Panc1 (cell line): ENCODE data around the gene PRTFDC1. TPM values are rescaled to one million over a fixed set of nuclear protein-coding genes. Genes with fewer than 3 reads are reported as not detected.

Experiments
- ATAC-seq: fragments of 200-7000 bp; cut with Tn5 transposase; 2 replicates; pipeline ENCODE4 v1.9.1; 2020; ENCODE audit warnings: mild to moderate bottlenecking, moderate library complexity
- BruUV-seq: library from RNA; stranded (reverse); fragments of 400-500 nt; replicated peaks from 2 replicates; lab custom pipeline; 2021; lab: Mats Ljungman, UMichigan
- CTCF ChIA-PET: fragments of 300-600 bp; sonication (Branson Sonifier 250); formaldehyde crosslinking; loops from one replicate; lab custom pipeline; 2022; ENCODE audit warnings: antibody characterized with exemption; lab: Charles Lee
- POLR2A ChIA-PET: fragments of 300-600 bp; sonication (Branson Sonifier 250); formaldehyde crosslinking; loops from one replicate; lab custom pipeline; 2022; ENCODE audit warnings: antibody characterized with exemption; lab: Charles Lee
- DNase-seq: peaks from one replicate; pipeline ENCODE4 v3.0.0-alpha.2; 2010; ENCODE audit warnings: low read depth, low spot score
- H3K27ac ChIP-seq: 2 replicates; pipeline ENCODE4 v1.5.1; 2011; ENCODE audit warnings: mild to moderate bottlenecking, low read length, inconsistent platforms
- H3K27me3 ChIP-seq: fragments of 200-500 bp; sonication (Bioruptor generic); 2 replicates; pipeline ENCODE4 v1.6.0; 2014; ENCODE audit warnings: low read length, inconsistent platforms; ENCODE audit not compliant: control insufficient read depth, insufficient read depth
- H3K36me3 ChIP-seq: fragments of 200-500 bp; sonication (Bioruptor generic); 2 replicates; pipeline ENCODE4 v1.5.1; 2014; ENCODE audit warnings: inconsistent platforms, mild to moderate bottlenecking, low read length, moderate library complexity; ENCODE audit not compliant: control insufficient read depth, insufficient read depth
- H3K4me1 ChIP-seq: 2 replicates; pipeline ENCODE4 v1.5.1; 2011; ENCODE audit warnings: inconsistent platforms, mild to moderate bottlenecking, low read length, moderate library complexity; ENCODE audit not compliant: control insufficient read depth, insufficient read depth
- H3K4me3 ChIP-seq, 2 experiments: 2 replicates each; pipeline ENCODE4 v1.5.1; 2011 to 2012; ENCODE audit warnings: low read depth in 2 of 2, low read length in 2 of 2, mild to moderate bottlenecking in 2 of 2, inconsistent platforms in 1 of 2, moderate library complexity in 1 of 2
- H3K9me3 ChIP-seq: fragments of 200-500 bp; sonication (Bioruptor generic); 2 replicates; pipeline ENCODE4 v1.5.1; 2014; ENCODE audit warnings: low read depth, mild to moderate bottlenecking, inconsistent platforms, low read length, moderate library complexity; ENCODE audit not compliant: control insufficient read depth, insufficient read depth
- POLR2AphosphoS5 ChIP-seq: IDR thresholded peaks from 2 replicates; pipeline ENCODE4 v1.6.1; 2012; ENCODE audit warnings: mild to moderate bottlenecking, low read depth, low read length, moderate library complexity
- SIN3A ChIP-seq: IDR thresholded peaks from 2 replicates; pipeline ENCODE4 v1.6.1; 2012; ENCODE audit warnings: low read depth, mild to moderate bottlenecking, low read length, moderate library complexity, borderline replicate concordance; ENCODE audit not compliant: insufficient read depth
- TCF7L2 ChIP-seq: IDR thresholded peaks from 2 replicates; pipeline ENCODE4 v1.6.1; 2011; ENCODE audit warnings: mild to moderate bottlenecking, low read depth, low read length, inconsistent platforms
- in situ Hi-C: cut with HindIII; loops from 2 replicates; pipeline ENCODE4 v1.10.0; 2016; ENCODE audit warnings: low sequenced_read_pairs, low pct_unique_long_range_greater_than_20kb
- intact Hi-C: fragments of 100-400 bp; cut with micrococcal nuclease; formaldehyde crosslinking; loops from one replicate; pipeline ENCODE4 v1.10.0; 2022; ENCODE audit not compliant: unreplicated experiment
- total RNA-seq: library from RNA; stranded (reverse); gene quantifications from one replicate; pipeline ENCODE4 v1.2.1, GENCODE V29; 2021; ENCODE audit not compliant: unreplicated experiment
- TF ChIP-seq, protein P1 (sequence below), 2 experiments: IDR thresholded peaks; 2 replicates each; pipeline ENCODE4 v1.6.1; 2011 to 2012; ENCODE audit warnings: low read depth in 2 of 2, control low read depth in 1 of 2, low read length in 1 of 2, mild to moderate bottlenecking in 1 of 2, moderate library complexity in 1 of 2; ENCODE audit not compliant: insufficient read depth in 1 of 2
- TF ChIP-seq, protein P2 (sequence below): fragments of 450-650 bp; IDR thresholded peaks from 2 replicates; pipeline ENCODE4 v1.5.1; 2017; ENCODE audit warnings: mild to moderate bottlenecking

PRTFDC1 gene
- total RNA-seq, 1 experiment from 2014 or later = 3.0 TPM

DNA sequence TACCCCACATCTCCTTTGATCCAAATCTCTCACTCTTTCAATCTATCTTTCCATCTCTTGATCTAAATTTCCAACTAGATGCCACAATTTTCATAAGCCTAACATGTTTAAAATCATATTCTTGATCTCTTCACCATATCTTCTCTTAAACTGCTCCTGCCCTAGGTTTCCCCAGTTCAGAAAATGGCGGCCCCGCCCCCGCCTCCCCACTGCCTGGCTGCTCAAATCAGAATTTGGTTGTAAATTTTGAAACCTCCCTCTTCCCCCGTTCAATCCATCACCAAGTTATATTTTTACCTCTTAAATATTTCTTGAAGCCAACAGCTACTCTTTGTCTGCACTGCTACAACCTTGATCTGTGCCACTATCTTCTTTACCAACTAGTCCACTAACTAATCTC is 27.3 kb upstream of the PRTFDC1 start:
- TF ChIP-seq POLR2AphosphoS5 (no peak), SIN3A (no peak), TCF7L2 (no peak)
- TF ChIP-seq, protein P1, sequence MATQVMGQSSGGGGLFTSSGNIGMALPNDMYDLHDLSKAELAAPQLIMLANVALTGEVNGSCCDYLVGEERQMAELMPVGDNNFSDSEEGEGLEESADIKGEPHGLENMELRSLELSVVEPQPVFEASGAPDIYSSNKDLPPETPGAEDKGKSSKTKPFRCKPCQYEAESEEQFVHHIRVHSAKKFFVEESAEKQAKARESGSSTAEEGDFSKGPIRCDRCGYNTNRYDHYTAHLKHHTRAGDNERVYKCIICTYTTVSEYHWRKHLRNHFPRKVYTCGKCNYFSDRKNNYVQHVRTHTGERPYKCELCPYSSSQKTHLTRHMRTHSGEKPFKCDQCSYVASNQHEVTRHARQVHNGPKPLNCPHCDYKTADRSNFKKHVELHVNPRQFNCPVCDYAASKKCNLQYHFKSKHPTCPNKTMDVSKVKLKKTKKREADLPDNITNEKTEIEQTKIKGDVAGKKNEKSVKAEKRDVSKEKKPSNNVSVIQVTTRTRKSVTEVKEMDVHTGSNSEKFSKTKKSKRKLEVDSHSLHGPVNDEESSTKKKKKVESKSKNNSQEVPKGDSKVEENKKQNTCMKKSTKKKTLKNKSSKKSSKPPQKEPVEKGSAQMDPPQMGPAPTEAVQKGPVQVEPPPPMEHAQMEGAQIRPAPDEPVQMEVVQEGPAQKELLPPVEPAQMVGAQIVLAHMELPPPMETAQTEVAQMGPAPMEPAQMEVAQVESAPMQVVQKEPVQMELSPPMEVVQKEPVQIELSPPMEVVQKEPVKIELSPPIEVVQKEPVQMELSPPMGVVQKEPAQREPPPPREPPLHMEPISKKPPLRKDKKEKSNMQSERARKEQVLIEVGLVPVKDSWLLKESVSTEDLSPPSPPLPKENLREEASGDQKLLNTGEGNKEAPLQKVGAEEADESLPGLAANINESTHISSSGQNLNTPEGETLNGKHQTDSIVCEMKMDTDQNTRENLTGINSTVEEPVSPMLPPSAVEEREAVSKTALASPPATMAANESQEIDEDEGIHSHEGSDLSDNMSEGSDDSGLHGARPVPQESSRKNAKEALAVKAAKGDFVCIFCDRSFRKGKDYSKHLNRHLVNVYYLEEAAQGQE (IDR thresholded peaks at IDR 0.05; ENCODE audit: insufficient read depth in 1 of 2, low read depth in 2 of 2, low read length in 1 of 2) = no peak
- TF ChIP-seq, protein P2, sequence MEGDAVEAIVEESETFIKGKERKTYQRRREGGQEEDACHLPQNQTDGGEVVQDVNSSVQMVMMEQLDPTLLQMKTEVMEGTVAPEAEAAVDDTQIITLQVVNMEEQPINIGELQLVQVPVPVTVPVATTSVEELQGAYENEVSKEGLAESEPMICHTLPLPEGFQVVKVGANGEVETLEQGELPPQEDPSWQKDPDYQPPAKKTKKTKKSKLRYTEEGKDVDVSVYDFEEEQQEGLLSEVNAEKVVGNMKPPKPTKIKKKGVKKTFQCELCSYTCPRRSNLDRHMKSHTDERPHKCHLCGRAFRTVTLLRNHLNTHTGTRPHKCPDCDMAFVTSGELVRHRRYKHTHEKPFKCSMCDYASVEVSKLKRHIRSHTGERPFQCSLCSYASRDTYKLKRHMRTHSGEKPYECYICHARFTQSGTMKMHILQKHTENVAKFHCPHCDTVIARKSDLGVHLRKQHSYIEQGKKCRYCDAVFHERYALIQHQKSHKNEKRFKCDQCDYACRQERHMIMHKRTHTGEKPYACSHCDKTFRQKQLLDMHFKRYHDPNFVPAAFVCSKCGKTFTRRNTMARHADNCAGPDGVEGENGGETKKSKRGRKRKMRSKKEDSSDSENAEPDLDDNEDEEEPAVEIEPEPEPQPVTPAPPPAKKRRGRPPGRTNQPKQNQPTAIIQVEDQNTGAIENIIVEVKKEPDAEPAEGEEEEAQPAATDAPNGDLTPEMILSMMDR = no peak
- ChIA-PET CTCF (no interaction called here), POLR2A (no interaction called here)
- ATAC-seq (no peak), DNase-seq (no peak)
- BruUV-seq = no TSS peak
- Histone ChIP-seq H3K36me3 (no peaks in the 10 kb centered on the region), H3K27me3 (no peaks in the 10 kb centered on the region), H3K4me1 (no peaks in the 10 kb centered on the region), H3K9me3 (no peaks in the 10 kb centered on the region), H3K27ac (no peak overlapping the region), H3K4me3 (no peak overlapping the region)
- intact Hi-C loops (no loop called here), in situ Hi-C loops (no loop called here)

DNA sequence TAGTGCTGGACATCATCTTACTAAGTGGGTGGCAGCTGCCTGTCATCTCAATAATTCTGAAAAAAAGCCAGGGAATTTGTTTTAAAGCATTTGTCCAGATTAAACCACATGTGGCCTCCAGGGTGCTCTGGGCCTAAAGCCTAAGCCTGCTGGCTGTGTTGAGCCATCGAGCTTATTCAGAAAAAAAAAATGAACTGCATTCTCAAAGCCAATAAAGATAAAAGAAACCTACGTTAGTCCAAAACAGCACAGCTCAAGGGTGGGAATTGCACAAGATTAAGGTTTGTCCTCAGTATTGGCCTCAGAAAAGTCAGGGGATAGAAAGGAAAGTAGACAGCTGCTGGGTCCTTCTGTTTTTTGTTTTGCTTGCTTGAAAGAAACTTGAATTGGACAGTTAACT is 22.6 kb upstream of the PRTFDC1 start:
- ChIA-PET POLR2A (no interaction called here), CTCF (interaction anchor here (0.6 kb wide), 1 partner anchor 22 kb away, joined by 3 read pairs; no protein-coding TSS in a partner anchor)
- no TSS peak for BruUV-seq
- in situ Hi-C loops = no loop called here
- H3K27ac ChIP-seq = no peak overlapping the region
- ATAC-seq (no peak), DNase-seq (no peak)
- H3K4me3 ChIP-seq = no peak overlapping the region
- intact Hi-C loops = no loop called here
- H3K27me3 ChIP-seq = no peaks in the 10 kb centered on the region
- no peaks in the 10 kb centered on the region for H3K9me3 ChIP-seq
- H3K4me1 ChIP-seq = no peaks in the 10 kb centered on the region
- no peaks in the 10 kb centered on the region for H3K36me3 ChIP-seq
- TF ChIP-seq, protein P1 (IDR thresholded peaks at IDR 0.05; ENCODE audit: insufficient read depth in 1 of 2, low read depth in 2 of 2, low read length in 1 of 2) = no peak
- TF ChIP-seq POLR2AphosphoS5 (no peak), TCF7L2 (no peak), SIN3A (no peak)
- TF ChIP-seq, protein P2 = no peak
